GM18499 (cell line): ENCODE data around the gene IL22RA1.

Experiments
- ATAC-seq: cut with Tn5 transposase; IDR thresholded peaks from one replicate; pipeline ENCODE4 v1.9.1; 2021; ENCODE audit warnings: moderate number of reproducible peaks; ENCODE audit not compliant: insufficient read depth, unreplicated experiment

The IL22RA1 gene

DNA sequence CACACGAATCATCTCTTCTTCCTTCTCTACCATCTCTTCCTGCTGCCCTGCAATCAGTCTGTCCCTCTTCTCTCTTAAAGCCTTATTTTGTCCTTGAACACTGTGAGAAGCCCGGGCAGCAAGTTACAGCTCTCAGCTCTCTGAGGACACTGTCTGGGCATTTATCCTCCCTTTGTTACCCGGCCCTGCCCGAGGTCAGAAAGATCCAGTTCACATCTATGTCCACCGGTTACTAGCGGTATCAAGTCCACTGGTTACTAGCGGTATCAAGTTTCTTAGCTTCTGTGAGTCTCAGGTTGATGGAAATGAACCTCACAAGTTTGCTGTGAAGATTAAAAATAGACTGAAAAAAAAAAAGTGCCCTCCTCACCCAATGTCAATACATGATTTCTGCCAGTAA is 25.3 kb upstream of the IL22RA1 start:
- ATAC-seq = no peak

DNA sequence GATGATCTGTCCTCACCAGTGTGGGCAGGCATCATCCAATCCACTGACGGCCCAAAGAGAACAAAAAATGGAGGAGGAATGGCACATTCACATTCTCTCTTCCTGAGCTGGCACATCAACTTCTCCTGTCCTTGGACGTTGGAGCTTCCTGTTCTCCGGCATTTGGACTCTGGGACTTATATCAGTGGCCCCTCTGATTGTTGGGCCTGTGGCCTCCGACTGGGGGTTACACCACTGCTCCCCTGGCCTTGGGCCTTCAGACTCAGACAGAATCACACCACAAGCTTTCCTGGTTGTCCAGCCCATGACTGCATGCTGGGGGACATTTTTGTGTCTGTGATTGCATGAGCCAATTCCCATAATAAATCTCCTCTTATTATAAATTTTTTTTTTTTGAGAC is 24.1 kb upstream of the IL22RA1 start:
- no peak for ATAC-seq

DNA sequence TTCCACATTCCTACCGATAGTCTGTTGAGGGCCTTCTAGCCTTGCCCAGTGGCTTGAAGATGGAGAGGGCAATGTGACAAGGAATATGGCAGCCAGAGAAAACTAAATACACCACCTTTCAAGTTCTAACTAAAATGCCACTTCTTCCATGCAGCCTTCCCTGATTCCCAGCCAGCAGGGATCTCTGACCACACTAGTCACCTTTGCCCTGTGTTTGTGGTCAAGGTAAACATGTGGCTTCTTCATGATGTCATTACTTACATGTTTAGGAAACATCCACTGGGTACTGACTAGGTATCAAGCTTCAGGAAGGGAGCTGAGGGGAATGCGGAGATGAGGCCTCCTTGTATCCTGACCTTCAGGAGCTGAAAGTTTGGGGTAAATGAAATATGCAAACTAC is 22.6 kb upstream of the IL22RA1 start:
- ATAC-seq = no peak

DNA sequence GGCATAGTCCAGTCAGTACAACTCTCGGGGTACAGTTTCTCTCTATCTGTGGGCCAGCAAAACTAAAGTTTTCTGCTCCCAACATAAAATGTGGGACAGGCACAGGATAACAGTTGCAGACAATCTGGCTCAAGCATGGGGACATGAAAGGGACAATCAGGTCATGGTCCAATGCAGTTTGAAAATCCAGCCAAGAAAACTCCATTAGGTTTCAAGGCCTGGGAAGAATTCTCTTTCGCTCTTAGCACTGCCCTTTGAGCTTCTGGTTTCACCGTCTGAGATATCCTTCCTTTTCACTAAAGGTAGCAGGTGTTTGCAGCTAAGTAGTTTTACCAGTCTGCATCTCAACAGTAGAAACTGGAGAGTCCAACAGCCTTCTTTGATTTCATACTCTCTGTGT is 21.1 kb upstream of the IL22RA1 start:
- ATAC-seq = no peak

DNA sequence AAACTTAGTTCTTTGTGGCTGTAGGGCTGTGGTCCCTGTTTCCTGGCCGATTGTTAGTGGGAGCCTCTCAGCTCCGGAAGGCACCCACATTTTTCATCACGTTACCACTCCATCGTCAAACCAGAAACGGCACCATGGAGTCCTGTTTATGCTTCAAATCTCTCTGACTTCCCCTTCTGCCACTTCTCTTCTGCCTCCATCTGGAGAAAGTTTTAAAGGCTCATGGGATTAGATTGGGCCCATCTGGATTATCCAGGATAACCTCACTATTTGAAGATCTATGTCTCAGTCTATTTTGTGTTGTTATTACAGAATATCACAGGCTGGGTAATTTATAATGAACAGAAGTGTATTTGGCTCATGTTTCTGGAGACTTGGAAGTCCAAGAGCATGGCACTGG is 19.3 kb upstream of the IL22RA1 start:
- no peak for ATAC-seq

DNA sequence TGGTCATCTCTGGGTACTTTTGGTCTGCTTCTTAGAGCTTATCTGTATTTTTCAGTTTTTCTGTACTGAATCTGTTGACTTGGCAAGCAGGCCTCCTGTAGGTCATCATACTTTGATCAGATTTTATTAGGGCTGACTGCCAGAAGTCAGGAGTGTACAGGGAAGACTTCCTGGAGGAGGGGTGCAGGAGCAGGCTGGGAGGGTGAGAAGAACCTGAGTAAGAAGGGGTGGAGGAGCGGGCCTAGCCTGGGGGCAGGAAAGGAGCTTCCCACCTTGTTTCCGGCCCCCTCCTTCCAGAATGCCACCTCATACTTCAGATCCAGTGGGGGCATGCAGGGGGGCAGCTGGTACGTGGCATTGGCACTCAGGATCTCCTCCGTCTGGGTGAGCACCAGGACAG is 18.3 kb upstream of the IL22RA1 start:
- ATAC-seq = no peak

DNA sequence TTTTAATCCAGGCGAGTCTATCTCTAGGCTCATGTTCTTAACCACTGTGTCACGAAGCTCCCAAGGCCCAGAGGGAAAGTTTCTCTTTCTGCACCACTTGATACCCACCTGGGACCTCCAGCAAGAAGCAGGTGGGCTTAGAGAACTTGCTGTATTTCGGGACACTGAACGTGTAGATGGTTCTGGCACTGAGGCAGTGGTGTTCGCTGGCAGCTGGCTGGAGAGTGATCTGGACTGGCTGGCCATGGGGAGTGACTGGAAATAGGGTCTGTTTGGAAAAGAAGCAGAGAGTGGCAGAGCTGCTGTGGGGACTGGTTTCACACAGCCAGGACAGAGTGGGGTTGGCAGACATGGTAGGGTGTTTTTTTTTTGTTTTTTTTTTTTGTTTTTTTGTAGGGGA is 16.4 kb upstream of the IL22RA1 start:
- no peak for ATAC-seq

DNA sequence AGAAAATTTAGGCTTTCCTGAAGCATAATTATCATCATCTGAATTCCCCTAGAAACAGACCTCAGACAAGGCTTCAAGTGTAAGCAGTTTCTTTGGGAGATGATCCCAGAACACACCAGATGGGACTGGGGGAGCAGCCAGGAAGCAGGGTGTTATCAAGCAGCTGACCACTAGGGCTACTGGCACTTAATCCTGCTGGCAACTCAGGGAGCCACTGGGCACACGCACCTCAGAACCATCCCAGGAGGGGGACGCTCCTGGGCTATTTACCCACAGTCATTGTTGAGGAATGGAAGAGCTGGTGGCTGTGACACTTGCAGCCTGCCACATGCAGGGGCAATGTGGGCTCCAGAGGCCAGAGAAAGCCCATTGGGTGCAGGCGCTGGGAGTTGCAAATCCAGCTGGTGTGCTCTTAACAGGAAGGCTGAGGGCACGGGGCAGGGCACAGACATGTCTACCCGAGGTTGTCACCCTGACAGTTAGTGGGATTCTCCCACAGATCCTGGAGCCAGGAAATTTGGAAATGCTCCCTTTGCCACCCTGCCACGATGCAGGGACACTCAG is 15.1 kb upstream of the IL22RA1 start:
- ATAC-seq = no peak

DNA sequence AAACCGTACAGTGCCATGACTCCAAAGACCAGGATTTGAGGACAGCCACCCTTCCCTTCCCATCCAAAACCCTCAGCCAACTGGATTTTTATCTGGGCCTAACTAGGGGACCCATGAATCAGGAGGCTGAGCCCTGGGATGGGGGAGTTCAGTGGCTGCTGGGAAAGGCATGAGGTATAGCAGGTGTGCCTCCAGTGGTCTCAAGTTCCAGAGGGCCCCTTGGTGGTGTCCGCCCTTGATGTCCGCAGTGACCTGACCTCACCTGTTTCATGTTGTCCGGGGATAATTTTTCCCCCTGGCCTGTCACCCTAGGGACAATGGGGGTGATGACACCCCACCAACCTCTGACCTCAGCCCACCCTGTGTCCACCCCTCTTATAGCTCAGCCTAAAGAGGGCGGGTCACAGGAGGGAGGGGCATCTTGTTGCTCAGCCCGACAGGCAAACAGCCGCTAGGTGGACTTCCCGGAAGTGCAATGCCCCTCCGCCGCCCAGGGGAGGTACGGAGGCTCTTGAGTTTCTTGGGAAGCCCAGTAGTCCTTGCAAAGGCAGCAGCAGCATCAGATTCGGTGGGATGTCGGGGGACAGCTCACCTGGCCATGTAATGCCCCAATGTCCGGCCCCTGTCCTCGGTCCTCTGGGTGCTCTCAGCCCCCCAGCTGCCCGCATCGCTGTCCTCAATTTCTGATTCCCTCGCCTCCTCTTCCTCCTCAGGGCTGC is 13.8 kb upstream of the IL22RA1 start:
- no peak for ATAC-seq

DNA sequence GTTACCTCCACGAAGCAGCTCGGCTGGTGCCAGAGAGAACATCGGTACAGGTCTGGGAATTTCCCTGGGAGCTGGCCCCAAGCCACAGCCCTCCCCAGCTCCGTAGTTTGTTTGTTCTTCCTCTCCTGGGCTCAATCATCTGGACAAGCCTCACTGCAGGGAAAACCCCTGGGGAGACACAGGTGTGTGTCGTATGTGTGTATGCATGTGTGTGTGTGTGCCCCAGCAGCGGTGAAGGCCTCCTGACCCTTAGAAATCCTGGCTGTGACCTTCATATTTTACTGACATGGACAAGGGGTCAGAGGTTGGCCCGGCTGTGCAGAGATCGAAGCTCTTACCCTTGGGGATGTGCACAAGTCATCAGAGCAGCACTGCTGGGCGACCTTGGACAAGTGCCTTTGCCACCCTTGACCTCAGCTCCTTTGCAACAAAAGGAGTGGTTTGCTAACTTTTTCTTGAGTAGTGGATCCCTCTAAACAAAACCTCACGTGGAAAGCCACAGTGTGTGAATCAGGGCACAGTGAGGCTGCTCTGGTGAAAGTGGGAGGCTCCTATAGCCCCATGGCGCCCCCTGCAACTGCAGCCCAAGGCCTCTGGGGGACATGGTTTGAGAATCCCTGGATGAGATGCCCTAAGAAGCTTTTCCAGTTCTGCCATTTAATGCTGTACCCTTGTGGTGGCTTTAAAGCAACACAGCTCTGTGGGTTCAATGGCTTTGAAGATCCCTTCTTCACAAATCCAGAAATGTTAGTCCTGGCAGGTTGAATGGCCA is 12.3 kb upstream of the IL22RA1 start:
- no peak for ATAC-seq

DNA sequence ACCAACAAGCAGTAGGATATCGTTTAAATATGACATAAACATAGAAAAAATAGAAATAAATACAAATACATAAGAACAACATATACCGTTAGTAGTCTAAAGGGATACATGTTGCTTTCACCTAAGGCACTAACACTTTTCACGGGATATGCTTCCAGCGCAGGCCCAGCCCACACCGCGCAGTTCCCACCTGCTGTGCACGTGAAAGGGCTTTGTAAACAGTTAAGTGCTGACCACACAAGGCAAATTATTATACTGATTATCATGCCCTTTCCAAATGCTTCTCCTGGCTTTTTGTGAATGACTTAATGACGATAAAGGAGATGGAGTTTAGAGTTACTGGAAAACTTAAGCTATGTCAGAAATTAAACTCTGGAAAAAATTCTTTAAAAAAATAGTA is 11.3 kb upstream of the IL22RA1 start:
- no peak for ATAC-seq

DNA sequence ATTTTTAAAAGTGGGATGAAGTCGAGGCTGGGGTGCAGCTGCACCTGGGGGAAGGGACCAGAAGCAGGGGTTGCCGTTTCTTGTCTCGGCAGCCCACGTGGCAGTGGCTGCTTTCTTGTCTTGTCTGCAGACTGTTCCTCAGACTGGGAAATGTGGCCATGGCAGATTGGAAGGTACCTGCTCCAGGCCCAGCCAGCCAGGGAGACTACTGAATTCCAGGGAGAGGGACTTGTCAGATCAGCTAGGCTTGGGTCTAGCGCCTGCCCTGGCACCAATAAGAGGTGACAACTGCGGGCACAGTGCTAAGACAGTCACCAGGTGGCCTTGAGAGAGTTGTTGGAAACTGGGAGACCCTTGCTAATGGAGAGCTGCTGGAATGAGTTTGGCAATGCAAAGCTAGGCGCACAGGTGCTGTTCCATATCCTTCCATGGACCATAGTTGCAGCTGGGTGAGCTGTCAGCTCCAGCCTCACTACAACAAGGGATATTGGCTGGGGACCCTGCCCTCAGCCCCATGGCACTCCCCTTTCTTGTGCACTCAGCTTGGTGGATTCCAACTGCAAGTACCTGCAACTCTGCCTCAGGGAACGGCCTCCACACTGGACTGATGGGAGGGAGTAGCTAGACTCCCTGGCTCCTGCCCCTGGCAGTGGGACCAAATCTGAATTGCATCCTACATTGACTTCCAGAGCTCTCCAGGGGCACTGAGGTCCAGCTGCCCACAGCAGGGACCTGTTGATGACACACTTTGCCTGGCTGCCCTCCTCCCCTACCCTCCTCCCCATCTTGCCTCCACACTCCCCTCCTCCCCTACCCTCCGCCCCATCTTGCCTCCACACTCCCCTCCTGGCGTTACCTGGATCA is 9.9 kb upstream of the IL22RA1 start:
- no peak for ATAC-seq

DNA sequence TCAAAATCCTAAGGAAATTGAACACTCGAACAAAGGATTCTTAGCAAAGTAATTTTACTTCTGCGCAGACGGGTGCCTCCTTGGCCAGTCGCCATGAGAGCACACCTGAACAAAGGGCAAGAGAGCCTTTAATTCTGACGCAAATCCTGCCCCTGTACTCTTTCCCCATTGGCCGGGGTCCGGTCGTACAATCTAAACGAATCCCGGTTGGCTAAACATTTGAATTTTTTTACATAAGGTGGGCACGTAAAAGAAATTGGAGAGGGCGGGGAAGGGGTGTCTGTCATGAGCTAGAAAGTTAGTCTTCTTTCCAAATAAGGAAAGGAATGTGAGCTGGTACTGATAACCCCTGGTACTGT is 8.2 kb upstream of the IL22RA1 start:
- ATAC-seq = no peak

DNA sequence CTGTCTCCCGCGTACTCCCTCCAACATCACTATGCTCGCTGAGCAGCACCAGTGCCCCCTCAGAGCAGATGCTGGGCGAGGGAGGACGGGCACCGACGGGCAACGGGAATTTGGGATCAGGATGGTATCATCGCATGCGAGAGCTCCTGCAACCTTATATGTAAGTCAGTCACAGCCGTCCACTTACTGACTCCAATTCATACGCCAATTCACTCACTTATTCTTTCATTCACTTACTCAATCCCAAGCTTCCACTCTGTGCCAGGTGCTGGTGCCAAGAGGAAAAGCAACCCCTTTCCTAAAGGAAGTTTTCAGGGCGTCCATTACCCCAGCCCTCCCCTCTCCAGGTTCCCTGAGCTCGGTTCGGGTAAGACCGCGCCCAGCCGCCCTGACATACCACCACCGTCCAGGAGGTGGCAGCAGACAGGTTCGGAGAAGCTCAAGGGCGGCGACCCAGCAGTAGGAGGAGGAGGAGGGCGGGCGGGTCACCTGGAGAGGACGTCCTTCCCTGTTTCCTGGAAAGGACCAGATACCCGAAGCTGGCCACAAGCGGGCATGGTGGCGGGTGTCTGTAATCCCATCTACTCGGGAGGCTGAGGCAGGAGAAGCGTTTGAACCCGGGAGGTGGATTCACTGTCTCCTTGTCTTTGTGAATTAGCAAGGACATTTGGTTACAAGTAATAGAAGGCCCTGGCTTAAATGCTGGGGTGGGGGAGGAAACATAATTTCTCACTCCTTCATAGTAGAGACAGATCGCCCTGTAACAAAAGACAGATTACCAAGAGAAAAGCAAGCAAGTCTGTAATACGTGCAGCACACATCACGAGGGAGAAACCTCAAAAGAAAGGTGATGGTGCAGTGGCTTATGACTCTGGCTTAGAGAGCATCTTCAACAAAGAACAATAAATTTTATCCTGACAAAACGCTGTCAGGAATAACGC is 7.6 kb upstream of the IL22RA1 start:
- ATAC-seq = no peak

DNA sequence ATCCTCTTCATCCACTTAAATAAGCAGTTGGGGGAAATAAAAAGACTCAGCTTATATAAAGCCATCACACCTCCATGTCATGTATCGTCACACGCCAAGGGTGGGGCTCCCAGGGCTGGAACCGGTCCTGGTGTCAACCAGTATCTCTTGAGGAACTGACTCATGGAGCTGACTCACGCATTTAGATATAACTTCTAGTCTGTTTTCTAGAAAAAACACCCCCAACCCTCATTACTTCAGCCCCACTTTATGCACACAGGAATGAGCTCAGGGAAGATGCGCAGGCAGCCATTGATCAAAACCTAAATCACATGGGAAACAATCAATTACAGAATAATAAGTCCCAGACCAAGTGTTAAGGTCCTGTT is 6.9 kb upstream of the IL22RA1 start:
- no peak for ATAC-seq

DNA sequence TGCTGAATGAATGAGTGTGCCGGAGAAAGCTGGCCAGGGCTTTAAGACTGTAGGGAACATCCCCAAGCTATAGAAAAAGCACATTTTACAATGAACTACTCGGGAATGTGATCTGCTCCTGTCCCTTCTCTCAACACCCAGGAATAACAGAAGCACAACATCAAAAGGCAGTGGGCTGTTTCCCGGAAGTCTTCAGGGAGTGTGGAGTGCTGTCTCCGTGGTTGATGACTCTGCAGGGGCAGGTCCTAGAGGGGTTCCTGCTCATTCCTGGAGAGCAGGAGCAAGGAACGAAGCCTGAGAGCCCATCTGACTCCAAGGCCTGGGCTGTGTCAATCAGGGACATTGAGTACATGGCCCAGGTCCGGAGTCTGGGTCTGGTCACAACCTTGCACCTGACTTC is 4.9 kb upstream of the IL22RA1 start:
- ATAC-seq = no peak

DNA sequence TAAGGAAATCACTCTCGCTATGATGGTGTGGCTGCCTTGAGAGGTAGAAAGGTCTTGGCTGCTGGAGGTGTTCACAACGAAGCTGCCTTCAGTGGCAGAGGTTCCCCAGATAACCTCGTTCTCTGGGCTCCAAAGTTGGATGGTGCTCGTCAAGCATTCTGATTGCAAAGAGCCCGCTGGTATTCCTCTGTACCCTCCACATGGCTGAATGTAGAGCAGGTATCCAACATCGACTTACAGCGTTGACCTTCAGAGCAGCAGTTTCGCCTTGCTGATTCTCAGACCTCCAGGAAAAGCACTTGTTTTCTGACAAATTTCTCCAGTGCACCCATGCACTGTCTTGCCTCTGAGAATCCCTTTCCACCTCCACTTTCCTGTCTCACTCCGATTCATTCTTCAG is 4.3 kb upstream of the IL22RA1 start:
- ATAC-seq = no peak

DNA sequence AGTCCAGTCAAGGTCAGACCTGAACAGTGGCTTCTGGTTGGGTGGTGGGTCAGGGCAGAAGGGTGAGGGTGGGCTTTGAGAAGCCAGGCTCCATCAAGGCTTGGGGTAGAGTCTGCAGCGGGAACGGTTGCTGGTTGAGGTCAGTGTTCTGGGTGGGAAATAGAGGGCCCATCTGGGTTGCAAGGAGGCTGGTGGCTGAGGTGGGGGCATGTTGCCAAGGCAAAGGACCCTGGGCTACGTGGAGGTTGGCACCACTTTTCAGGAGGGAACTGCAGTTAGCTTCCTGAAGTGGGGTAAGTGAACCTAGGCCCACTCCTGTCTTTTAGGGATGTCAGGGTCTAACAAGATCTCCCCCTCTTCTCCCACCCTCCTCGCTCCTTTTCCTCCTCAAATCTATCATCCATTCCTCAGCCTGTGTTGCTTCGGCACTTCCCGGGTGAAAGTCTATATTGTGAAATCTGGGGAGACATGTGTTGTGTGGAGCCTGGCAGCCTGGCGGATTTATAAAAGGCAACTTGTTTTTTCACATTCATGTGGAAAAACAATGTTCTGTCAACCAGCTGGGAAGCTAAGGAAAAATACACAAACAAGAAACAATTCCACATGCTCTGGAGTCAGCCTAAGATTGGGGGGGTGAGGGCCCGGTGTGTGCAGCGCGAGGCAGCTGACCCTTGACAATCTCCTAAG is 1.5 kb downstream of the IL22RA1 start:
- no peak for ATAC-seq

DNA sequence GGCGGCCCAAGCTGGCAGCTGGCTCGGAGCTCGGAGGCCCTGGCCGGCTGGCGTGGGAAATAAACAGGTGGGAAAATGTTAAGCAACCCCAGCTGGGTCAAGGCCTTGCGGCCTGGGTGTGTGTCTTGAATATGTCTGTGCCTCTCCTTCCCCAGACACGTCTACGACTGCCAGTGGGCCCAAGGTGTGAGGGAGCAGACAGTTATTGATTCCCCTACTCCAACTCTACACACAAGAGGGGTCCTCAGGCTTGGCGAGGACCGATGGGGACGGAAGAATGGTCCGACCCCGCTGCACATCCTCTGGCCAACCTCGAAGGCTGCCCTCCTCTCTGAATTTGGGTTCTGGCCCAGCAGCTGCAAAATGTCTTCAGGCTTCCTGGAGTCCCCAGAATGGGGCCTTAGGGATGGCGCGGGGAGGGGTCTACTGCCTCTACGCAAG is 2.2 kb downstream of the IL22RA1 start:
- ATAC-seq = no peak
